Neural progenitor cell (in vitro differentiated cells): ENCODE results near the gene DEDD. TPM values are rescaled to one million over a fixed set of nuclear protein-coding genes. Genes with fewer than 3 reads are reported as not detected.

Experiments used
- DNase-seq: peaks from one replicate; pipeline ENCODE4 v3.0.0-alpha.2; 2016; ENCODE audit warnings: low spot score
- H2AFZ ChIP-seq: fragments of 200-600 bp; sonication (generic); replicated peaks from 2 replicates; pipeline ENCODE4 v1.6.1; 2016; ENCODE audit warnings: antibody characterized with exemption
- H3F3A ChIP-seq: fragments of 200-600 bp; sonication (generic); 2 replicates; pipeline ENCODE4 v1.6.1; 2016; ENCODE audit warnings: antibody characterized with exemption, low read depth
- H3K27ac ChIP-seq: fragments of 200-600 bp; sonication (generic); 2 replicates; pipeline ENCODE4 v1.5.1; 2016; ENCODE audit warnings: mild to moderate bottlenecking
- H3K27me3 ChIP-seq: fragments of 200-600 bp; sonication (generic); 2 replicates; pipeline ENCODE4 v1.6.1; 2016; ENCODE audit warnings: mild to moderate bottlenecking, moderate library complexity
- H3K36me3 ChIP-seq: fragments of 200-600 bp; sonication (generic); 2 replicates; pipeline ENCODE4 v1.5.1; 2016
- H3K4me1 ChIP-seq: fragments of 200-600 bp; sonication (generic); 2 replicates; pipeline ENCODE4 v1.6.1; 2016; ENCODE audit warnings: mixed run types
- H3K4me2 ChIP-seq: fragments of 200-600 bp; sonication (generic); 2 replicates; pipeline ENCODE4 v1.6.1; 2016
- H3K4me3 ChIP-seq: fragments of 200-600 bp; sonication (generic); 2 replicates; pipeline ENCODE4 v1.5.1; 2016
- H3K79me2 ChIP-seq: fragments of 200-600 bp; sonication (generic); 2 replicates; pipeline ENCODE4 v1.6.1; 2016; ENCODE audit warnings: low read depth
- H3K9ac ChIP-seq: fragments of 200-600 bp; sonication (generic); 2 replicates; pipeline ENCODE4 v1.6.1; 2016
- H3K9me3 ChIP-seq: fragments of 200-600 bp; sonication (generic); 2 replicates; pipeline ENCODE4 v1.5.1; 2016; ENCODE audit warnings: low read depth
- H4K20me1 ChIP-seq: fragments of 200-600 bp; sonication (generic); 2 replicates; pipeline ENCODE4 v1.6.1; 2016; ENCODE audit warnings: low read depth
- H3K27ac Mint-ChIP-seq: 3 replicates; pipeline ENCODE4 v1.8.0; 2021; ENCODE audit warnings: mixed read lengths
- H3K27me3 Mint-ChIP-seq: 2 replicates; pipeline ENCODE4 v1.8.0; 2022; ENCODE audit warnings: low read depth, mild to moderate bottlenecking, inconsistent platforms, moderate library complexity, mixed read lengths; ENCODE audit not compliant: insufficient read depth
- H3K36me3 Mint-ChIP-seq: 3 replicates; pipeline ENCODE4 v1.8.0; 2021; ENCODE audit warnings: mixed read lengths
- H3K4me1 Mint-ChIP-seq: 3 replicates; pipeline ENCODE4 v1.8.0; 2021; ENCODE audit warnings: mixed read lengths
- H3K4me3 Mint-ChIP-seq: 3 replicates; pipeline ENCODE4 v1.8.0; 2021; ENCODE audit warnings: mild to moderate bottlenecking, moderate library complexity, mixed read lengths
- H3K9me3 Mint-ChIP-seq: 3 replicates; pipeline ENCODE4 v1.8.0; 2020; ENCODE audit warnings: mixed read lengths
- CTCF ChIP-seq: fragments of 200-600 bp; sonication (generic); IDR thresholded peaks from 2 replicates; pipeline ENCODE4 v1.5.1; 2017; ENCODE audit warnings: antibody characterized with exemption, mild to moderate bottlenecking
- EZH2 ChIP-seq: fragments of 200-600 bp; sonication (generic); IDR thresholded peaks from 2 replicates; pipeline ENCODE4 v1.6.1; 2017; ENCODE audit warnings: antibody characterized with exemption, mild to moderate bottlenecking, moderate library complexity
- EZH2phosphoT487 ChIP-seq: fragments of 200-600 bp; sonication (generic); IDR thresholded peaks from 2 replicates; pipeline ENCODE4 v1.6.1; 2017; ENCODE audit warnings: antibody characterized with exemption
- total RNA-seq: library from RNA; depleted of rRNA; stranded (reverse); fragments of >200 nt; gene quantifications from 2 replicates; pipeline ENCODE4 v1.2.3, GENCODE V29; 2015; ENCODE audit warnings: low replicate concordance

DEDD gene
- total RNA-seq, 1 donor from 2014 or later, result 29.7 TPM

GRCh38 chr1:161113915-161114314 lies 18.6 kb downstream of the DEDD start:
- Mint-ChIP-seq H3K27me3 (peaks cover 7% of the 10 kb centered on the region), H3K4me1 (peaks cover 13% of the 10 kb centered on the region), H3K4me3 (no peak overlapping the region), H3K36me3 (peaks cover 4% of the 10 kb centered on the region), H3K27ac (no peak overlapping the region), H3K9me3 (no peaks in the 10 kb centered on the region)
- no peak overlapping the region for H3K9ac ChIP-seq
- H3K27ac ChIP-seq, result no peak overlapping the region
- DNase-seq, result no peak
- H3K4me1 ChIP-seq, result peaks cover 4% of the 10 kb centered on the region
- no peak overlapping the region for H3K4me3 ChIP-seq
- no peaks in the 10 kb centered on the region for H3K27me3 ChIP-seq
- H4K20me1 ChIP-seq, result peaks cover 32% of the 10 kb centered on the region
- peaks cover 97% of the 10 kb centered on the region for H3K79me2 ChIP-seq
- no peak overlapping the region for H2AFZ ChIP-seq
- H3K4me2 ChIP-seq, result no peak overlapping the region
- H3K36me3 ChIP-seq, result no peaks in the 10 kb centered on the region
- H3K9me3 ChIP-seq, result no peaks in the 10 kb centered on the region
- H3F3A ChIP-seq, result peaks cover 18% of the 10 kb centered on the region
- TF ChIP-seq EZH2phosphoT487 (no peak), CTCF (no peak), EZH2 (no peak)

- Histone ChIP-seq H3K9me3 (no peaks in the 10 kb centered on the region), H3K27ac (no peak overlapping the region), H3K79me2 (peaks cover 90% of the 10 kb centered on the region), H3K36me3 (no peaks in the 10 kb centered on the region), H3K27me3 (no peaks in the 10 kb centered on the region), H3K9ac (no peak overlapping the region), H3K4me3 (no peak overlapping the region), H3K4me2 (no peak overlapping the region), H3F3A (no peaks in the 10 kb centered on the region), H3K4me1 (no peaks in the 10 kb centered on the region), H2AFZ (no peak overlapping the region), H4K20me1 (peaks cover 28% of the 10 kb centered on the region)
- H3K4me1 Mint-ChIP-seq, result peaks cover 3% of the 10 kb centered on the region
- H3K9me3 Mint-ChIP-seq, result no peaks in the 10 kb centered on the region
- peaks cover 4% of the 10 kb centered on the region for H3K27me3 Mint-ChIP-seq
- no peak overlapping the region for H3K4me3 Mint-ChIP-seq
- no peak for DNase-seq
- H3K27ac Mint-ChIP-seq, result no peak overlapping the region
- peaks cover 6% of the 10 kb centered on the region for H3K36me3 Mint-ChIP-seq
- TF ChIP-seq EZH2 (no peak), EZH2phosphoT487 (no peak), CTCF (no peak)
These were observed 20.9 kb downstream of the DEDD start for GRCh38 chr1:161111527-161111926.

GRCh38 chr1:161111117-161111516 lies 21.4 kb downstream of the DEDD start:
- Mint-ChIP-seq H3K4me3 (no peak overlapping the region), H3K36me3 (peaks cover 4% of the 10 kb centered on the region), H3K27ac (no peak overlapping the region), H3K27me3 (peaks cover 4% of the 10 kb centered on the region), H3K9me3 (no peaks in the 10 kb centered on the region), H3K4me1 (no peaks in the 10 kb centered on the region)
- H3K36me3 ChIP-seq, result no peaks in the 10 kb centered on the region
- H3K27me3 ChIP-seq, result no peaks in the 10 kb centered on the region
- H3K27ac ChIP-seq, result no peak overlapping the region
- H3F3A ChIP-seq, result no peaks in the 10 kb centered on the region
- peaks cover 28% of the 10 kb centered on the region for H4K20me1 ChIP-seq
- no peak overlapping the region for H2AFZ ChIP-seq
- DNase-seq, result no peak
- H3K9me3 ChIP-seq, result no peaks in the 10 kb centered on the region
- no peak overlapping the region for H3K4me2 ChIP-seq
- TF ChIP-seq CTCF (no peak), EZH2 (no peak), EZH2phosphoT487 (no peak)
- no peak overlapping the region for H3K4me3 ChIP-seq
- H3K9ac ChIP-seq, result no peak overlapping the region
- peaks cover 90% of the 10 kb centered on the region for H3K79me2 ChIP-seq
- no peaks in the 10 kb centered on the region for H3K4me1 ChIP-seq
